Measurements from ENCODE around the gene LSAMP.

DNA sequence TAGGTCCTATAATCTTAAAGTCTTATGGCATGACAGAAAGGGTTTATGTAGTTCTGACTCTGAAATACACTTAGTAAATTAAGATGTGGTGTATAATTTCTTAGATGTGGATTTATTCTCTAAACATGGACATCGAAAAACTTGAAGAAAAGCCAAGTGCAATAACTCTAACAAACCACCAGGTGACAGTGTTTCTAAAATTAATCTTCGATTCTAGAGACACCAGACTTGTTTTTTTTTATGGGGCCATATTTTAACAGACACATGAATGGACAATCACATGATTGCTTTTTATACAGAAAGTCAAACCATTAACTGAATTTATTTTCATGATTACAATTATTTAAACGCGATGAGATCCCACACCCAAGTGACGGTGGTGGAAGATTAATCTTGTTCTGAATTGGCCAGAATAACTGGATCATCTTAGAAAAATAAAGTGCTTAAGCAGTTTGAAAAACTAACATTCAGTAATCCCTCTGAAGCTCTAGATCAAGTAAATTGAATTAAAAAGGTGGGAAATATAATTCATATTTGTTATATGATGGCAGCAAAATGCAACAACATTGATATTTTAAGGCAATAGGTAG is 305.1 kb downstream of the LSAMP start:
- TF ChIP-seq, protein P1, sequence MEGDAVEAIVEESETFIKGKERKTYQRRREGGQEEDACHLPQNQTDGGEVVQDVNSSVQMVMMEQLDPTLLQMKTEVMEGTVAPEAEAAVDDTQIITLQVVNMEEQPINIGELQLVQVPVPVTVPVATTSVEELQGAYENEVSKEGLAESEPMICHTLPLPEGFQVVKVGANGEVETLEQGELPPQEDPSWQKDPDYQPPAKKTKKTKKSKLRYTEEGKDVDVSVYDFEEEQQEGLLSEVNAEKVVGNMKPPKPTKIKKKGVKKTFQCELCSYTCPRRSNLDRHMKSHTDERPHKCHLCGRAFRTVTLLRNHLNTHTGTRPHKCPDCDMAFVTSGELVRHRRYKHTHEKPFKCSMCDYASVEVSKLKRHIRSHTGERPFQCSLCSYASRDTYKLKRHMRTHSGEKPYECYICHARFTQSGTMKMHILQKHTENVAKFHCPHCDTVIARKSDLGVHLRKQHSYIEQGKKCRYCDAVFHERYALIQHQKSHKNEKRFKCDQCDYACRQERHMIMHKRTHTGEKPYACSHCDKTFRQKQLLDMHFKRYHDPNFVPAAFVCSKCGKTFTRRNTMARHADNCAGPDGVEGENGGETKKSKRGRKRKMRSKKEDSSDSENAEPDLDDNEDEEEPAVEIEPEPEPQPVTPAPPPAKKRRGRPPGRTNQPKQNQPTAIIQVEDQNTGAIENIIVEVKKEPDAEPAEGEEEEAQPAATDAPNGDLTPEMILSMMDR (conservative IDR thresholded peaks at IDR 0.05; ENCODE audit: low read depth, low read length) = peak; percentile 79
- TF ChIP-seq MXI1 (IDR thresholded peaks at IDR 0.05; ENCODE audit: borderline replicate concordance, low read depth, low read length) (no peak), RCOR1 (IDR thresholded peaks at IDR 0.05; ENCODE audit: insufficient replicate concordance, low read length) (no peak), POLR2A (IDR thresholded peaks at IDR 0.05; ENCODE audit: low read depth, low read length) (no peak), MAZ (IDR thresholded peaks at IDR 0.05; ENCODE audit: borderline replicate concordance, low read depth, low read length) (no peak), BHLHE40 (IDR thresholded peaks at IDR 0.05; ENCODE audit: low read depth, low read length) (no peak)
- TF ChIP-seq, protein P2, sequence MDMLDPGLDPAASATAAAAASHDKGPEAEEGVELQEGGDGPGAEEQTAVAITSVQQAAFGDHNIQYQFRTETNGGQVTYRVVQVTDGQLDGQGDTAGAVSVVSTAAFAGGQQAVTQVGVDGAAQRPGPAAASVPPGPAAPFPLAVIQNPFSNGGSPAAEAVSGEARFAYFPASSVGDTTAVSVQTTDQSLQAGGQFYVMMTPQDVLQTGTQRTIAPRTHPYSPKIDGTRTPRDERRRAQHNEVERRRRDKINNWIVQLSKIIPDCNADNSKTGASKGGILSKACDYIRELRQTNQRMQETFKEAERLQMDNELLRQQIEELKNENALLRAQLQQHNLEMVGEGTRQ (IDR thresholded peaks at IDR 0.05; ENCODE audit: low read depth, low read length) = no peak
